GM12878 (cell line): ENCODE data around the gene ZG16.

Experiments
- CREB1 ChIP-seq: IDR thresholded peaks from 2 replicates; pipeline ENCODE4 v1.6.1; 2012; ENCODE audit warnings: low read depth, mild to moderate bottlenecking, inconsistent platforms
- MTA3 ChIP-seq: IDR thresholded peaks from 2 replicates; pipeline ENCODE4 v1.6.1; 2012; ENCODE audit warnings: low read length, inconsistent platforms, borderline replicate concordance
- TF ChIP-seq, protein P1 (sequence below): fragments of 450-650 bp; IDR thresholded peaks from 2 replicates; pipeline ENCODE4 v1.6.1; 2017; ENCODE audit warnings: mild to moderate bottlenecking, moderate library complexity
- TF ChIP-seq, protein P2 (sequence below), 3 experiments: IDR thresholded peaks in 2 of 3; conservative IDR thresholded peaks in 1 of 3; 2 replicates each; pipeline ENCODE4 v1.5.1; 2011; ENCODE audit warnings: low read depth in 3 of 3, low read length in 3 of 3, mild to moderate bottlenecking in 3 of 3, control low read depth in 2 of 3, moderate library complexity in 2 of 3, inconsistent platforms in 1 of 3, mixed read lengths in 1 of 3; ENCODE audit not compliant: control insufficient read depth in 2 of 3, insufficient read depth in 1 of 3; ENCODE audit errors: extremely low read depth in 1 of 3

DNA sequence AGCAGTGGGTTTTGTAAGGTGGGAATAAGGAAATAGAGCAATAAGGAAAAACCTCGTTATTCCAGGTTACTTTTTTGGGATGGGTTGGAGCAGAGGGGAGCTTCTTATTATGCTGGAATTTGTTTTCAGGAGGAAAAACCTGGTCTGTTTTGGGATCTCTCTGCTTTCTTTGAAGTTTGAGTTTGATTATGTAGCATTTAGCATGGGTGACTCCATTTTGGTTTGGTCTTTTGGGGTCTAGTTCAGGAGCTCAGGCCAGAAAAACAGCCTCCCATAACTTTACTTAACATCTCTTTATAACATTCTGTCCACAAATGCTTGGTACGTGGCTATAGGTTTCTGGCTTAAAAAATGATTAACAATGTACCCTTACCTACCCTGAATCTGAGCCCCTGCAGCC, 8.5 kb upstream of the ZG16 start:
- TF ChIP-seq, protein P1, sequence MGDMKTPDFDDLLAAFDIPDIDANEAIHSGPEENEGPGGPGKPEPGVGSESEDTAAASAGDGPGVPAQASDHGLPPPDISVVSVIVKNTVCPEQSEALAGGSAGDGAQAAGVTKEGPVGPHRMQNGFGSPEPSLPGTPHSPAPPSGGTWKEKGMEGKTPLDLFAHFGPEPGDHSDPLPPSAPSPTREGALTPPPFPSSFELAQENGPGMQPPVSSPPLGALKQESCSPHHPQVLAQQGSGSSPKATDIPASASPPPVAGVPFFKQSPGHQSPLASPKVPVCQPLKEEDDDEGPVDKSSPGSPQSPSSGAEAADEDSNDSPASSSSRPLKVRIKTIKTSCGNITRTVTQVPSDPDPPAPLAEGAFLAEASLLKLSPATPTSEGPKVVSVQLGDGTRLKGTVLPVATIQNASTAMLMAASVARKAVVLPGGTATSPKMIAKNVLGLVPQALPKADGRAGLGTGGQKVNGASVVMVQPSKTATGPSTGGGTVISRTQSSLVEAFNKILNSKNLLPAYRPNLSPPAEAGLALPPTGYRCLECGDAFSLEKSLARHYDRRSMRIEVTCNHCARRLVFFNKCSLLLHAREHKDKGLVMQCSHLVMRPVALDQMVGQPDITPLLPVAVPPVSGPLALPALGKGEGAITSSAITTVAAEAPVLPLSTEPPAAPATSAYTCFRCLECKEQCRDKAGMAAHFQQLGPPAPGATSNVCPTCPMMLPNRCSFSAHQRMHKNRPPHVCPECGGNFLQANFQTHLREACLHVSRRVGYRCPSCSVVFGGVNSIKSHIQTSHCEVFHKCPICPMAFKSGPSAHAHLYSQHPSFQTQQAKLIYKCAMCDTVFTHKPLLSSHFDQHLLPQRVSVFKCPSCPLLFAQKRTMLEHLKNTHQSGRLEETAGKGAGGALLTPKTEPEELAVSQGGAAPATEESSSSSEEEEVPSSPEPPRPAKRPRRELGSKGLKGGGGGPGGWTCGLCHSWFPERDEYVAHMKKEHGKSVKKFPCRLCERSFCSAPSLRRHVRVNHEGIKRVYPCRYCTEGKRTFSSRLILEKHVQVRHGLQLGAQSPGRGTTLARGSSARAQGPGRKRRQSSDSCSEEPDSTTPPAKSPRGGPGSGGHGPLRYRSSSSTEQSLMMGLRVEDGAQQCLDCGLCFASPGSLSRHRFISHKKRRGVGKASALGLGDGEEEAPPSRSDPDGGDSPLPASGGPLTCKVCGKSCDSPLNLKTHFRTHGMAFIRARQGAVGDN, result no peak
- TF ChIP-seq, protein P2, sequence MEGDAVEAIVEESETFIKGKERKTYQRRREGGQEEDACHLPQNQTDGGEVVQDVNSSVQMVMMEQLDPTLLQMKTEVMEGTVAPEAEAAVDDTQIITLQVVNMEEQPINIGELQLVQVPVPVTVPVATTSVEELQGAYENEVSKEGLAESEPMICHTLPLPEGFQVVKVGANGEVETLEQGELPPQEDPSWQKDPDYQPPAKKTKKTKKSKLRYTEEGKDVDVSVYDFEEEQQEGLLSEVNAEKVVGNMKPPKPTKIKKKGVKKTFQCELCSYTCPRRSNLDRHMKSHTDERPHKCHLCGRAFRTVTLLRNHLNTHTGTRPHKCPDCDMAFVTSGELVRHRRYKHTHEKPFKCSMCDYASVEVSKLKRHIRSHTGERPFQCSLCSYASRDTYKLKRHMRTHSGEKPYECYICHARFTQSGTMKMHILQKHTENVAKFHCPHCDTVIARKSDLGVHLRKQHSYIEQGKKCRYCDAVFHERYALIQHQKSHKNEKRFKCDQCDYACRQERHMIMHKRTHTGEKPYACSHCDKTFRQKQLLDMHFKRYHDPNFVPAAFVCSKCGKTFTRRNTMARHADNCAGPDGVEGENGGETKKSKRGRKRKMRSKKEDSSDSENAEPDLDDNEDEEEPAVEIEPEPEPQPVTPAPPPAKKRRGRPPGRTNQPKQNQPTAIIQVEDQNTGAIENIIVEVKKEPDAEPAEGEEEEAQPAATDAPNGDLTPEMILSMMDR (IDR thresholded peaks at IDR 0.05 in 2 of 3, conservative IDR thresholded peaks at IDR 0.05 in 1 of 3; ENCODE audit: control insufficient read depth in 2 of 3, extremely low read depth in 1 of 3, insufficient read depth in 1 of 3, low read depth in 3 of 3, low read length in 3 of 3), result no peak
- TF ChIP-seq CREB1 (no peak), MTA3 (no peak)
